ENCODE measurements around the gene NR4A2. TPM values are rescaled to one million over a fixed set of nuclear protein-coding genes. Genes with fewer than 3 reads are reported as not detected.

Gene NR4A2
- total and polyA plus RNA-seq, 2 donors (not counting 3 experiments of a cell fraction or from before 2014, with no cell fraction given) = 1.0 to 1.9 TPM

DNA sequence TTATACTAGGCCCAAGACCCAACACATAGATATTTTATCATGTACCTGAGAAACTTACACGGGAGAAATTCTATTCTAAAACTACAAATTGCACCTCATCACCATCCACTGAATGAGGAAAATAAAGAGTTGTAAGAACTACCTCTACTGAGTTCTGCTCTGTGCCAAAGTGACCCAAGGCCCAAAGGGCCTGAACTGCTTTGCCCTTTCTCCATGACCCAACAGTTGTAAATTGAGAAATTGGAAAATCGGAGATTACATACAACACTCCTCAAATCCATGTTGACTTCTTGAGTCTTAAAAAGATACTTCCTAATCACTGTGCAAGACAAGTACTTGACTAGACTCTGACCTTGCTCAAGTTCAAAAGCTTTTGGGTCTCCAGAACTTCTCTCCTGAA, 8.8 kb downstream of the NR4A2 start:
- BruUV-seq (replicated peaks) = no TSS peak
- dilution Hi-C loops (cut with MboI; ENCODE audit: extremely low pct_ligation_motif_present, low sequenced_read_pairs) = no loop called here
- intact Hi-C loops (cut with micrococcal nuclease) = loop anchor here (1.0 kb wide), 1 partner anchor 9 kb away; the partner anchor contains the start of gene NR4A2
- Histone ChIP-seq H3K27ac (ENCODE audit: insufficient read depth, low read depth, low read length) (no peak overlapping the region), H3K4me1 (ENCODE audit: control insufficient read depth, extremely low read depth, insufficient read depth, low read length) (peaks cover 12% of the 10 kb centered on the region), H2AFZ (ENCODE audit: low read depth, low read length) (no peak overlapping the region), H3K79me2 (ENCODE audit: control insufficient read depth, insufficient read depth, low read length) (no peaks in the 10 kb centered on the region), H3K36me3 (ENCODE audit: control insufficient read depth in 2 of 2, extremely low read depth in 1 of 2, insufficient read depth in 2 of 2, low read length in 2 of 2) (no peaks in the 10 kb centered on the region), H3K4me2 (ENCODE audit: insufficient read depth, low read length) (no peak overlapping the region), H3K9me1 (replicated peaks; ENCODE audit: control insufficient read depth, extremely low read depth, insufficient read depth, low read length) (no peaks in the 10 kb centered on the region), H3K4me3 (replicated peaks in 1 of 3; ENCODE audit: insufficient read depth in 1 of 3, low read depth in 1 of 3, low read length in 3 of 3) (no peak overlapping the region), H3K27me3 (ENCODE audit: control insufficient read depth in 2 of 2, insufficient read depth in 2 of 2, low read length in 2 of 2) (peaks cover 40 to 54% of the 10 kb centered on the region in 2 experiments), H3K9me3 (replicated peaks; ENCODE audit: control insufficient read depth, insufficient read depth, low read length) (no peaks in the 10 kb centered on the region), H3K9ac (replicated peaks; ENCODE audit: extremely low read depth, insufficient read depth, low read length) (no peak overlapping the region), H4K20me1 (replicated peaks; ENCODE audit: control insufficient read depth, extremely low read depth, insufficient read depth, low read length) (no peaks in the 10 kb centered on the region)
- CTCF ChIA-PET = no interaction called here
- TF ChIP-seq, protein P1, sequence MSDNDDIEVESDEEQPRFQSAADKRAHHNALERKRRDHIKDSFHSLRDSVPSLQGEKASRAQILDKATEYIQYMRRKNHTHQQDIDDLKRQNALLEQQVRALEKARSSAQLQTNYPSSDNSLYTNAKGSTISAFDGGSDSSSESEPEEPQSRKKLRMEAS (IDR thresholded peaks at IDR 0.05; ENCODE audit: insufficient read depth, insufficient read length) = no peak
- TF ChIP-seq MYC (IDR thresholded peaks at IDR 0.05; ENCODE audit: low read depth, low read length) (no peak), FOS (IDR thresholded peaks at IDR 0.05; ENCODE audit: borderline replicate concordance, insufficient read depth, low read length) (no peak), GATA2 (IDR thresholded peaks at IDR 0.05; ENCODE audit: insufficient read depth, insufficient read length, low read depth, low read length) (no peak), EZH2 (IDR thresholded peaks at IDR 0.05; ENCODE audit: borderline replicate concordance, low read depth, low read length, severe bottlenecking) (no peak), JUN (IDR thresholded peaks at IDR 0.05; ENCODE audit: borderline replicate concordance, insufficient read depth, insufficient read length, low read depth) (no peak)
- FAIRE-seq = no peak
- POLR2A ChIA-PET = no interaction called here
- no peak for DNase-seq (ENCODE audit: low read depth, low spot score)

DNA sequence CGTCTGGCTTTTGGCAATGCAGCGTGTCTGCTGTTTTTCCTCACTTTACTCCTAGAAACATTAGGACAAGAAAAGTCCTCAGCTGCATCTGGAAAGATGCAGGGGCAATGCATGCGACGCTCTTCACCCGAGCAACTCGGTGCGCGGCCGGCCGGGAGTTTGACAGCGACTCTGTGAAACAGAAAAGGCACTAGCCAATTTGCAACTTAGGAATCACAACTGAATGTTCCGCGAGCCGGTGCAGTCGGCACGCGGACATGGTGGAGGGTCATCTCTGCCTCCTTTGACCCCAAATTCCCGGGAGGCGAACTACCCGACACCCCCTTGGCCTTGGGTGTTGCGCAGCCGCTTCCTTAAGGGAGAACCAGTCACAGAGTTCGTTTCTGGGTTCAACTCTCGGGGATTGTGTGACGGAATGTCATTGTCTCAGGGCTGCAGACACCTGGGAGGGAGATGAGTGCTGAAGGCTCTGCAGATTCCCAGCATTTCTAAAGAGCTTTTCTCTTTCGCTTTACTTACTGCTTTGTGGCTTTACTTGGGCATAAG, 9.8 kb downstream of the NR4A2 start:
- H3K4me1 ChIP-seq (ENCODE audit: control insufficient read depth, extremely low read depth, insufficient read depth, low read length) = peaks cover 12% of the 10 kb centered on the region
- DNase-seq (ENCODE audit: low read depth, low spot score) (no peak), FAIRE-seq (no peak)
- TF ChIP-seq EZH2 (IDR thresholded peaks at IDR 0.05; ENCODE audit: borderline replicate concordance, low read depth, low read length, severe bottlenecking) = peak; percentile 55
- no peak for TF ChIP-seq JUN (IDR thresholded peaks at IDR 0.05; ENCODE audit: borderline replicate concordance, insufficient read depth, insufficient read length, low read depth)
- TF ChIP-seq MYC (IDR thresholded peaks at IDR 0.05; ENCODE audit: low read depth, low read length) = no peak
- no peak for TF ChIP-seq POLR2AphosphoS5 (IDR thresholded peaks at IDR 0.05; ENCODE audit: insufficient read depth, low read depth, low read length)
- TF ChIP-seq, protein P2, sequence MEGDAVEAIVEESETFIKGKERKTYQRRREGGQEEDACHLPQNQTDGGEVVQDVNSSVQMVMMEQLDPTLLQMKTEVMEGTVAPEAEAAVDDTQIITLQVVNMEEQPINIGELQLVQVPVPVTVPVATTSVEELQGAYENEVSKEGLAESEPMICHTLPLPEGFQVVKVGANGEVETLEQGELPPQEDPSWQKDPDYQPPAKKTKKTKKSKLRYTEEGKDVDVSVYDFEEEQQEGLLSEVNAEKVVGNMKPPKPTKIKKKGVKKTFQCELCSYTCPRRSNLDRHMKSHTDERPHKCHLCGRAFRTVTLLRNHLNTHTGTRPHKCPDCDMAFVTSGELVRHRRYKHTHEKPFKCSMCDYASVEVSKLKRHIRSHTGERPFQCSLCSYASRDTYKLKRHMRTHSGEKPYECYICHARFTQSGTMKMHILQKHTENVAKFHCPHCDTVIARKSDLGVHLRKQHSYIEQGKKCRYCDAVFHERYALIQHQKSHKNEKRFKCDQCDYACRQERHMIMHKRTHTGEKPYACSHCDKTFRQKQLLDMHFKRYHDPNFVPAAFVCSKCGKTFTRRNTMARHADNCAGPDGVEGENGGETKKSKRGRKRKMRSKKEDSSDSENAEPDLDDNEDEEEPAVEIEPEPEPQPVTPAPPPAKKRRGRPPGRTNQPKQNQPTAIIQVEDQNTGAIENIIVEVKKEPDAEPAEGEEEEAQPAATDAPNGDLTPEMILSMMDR (IDR thresholded peaks at IDR 0.05; ENCODE audit: extremely low read depth in 1 of 2, insufficient read depth in 1 of 2, low read depth in 1 of 2, low read length in 2 of 2) = no peak
- ChIA-PET POLR2A (no interaction called here), CTCF (no interaction called here)
- dilution Hi-C loops (cut with MboI; ENCODE audit: extremely low pct_ligation_motif_present, low sequenced_read_pairs) = no loop called here
- no TSS peak for BruUV-seq (replicated peaks)
- no peaks in the 10 kb centered on the region for H3K79me2 ChIP-seq (ENCODE audit: control insufficient read depth, insufficient read depth, low read length)
- H3K27ac ChIP-seq (ENCODE audit: insufficient read depth, low read depth, low read length) = no peak overlapping the region
- H4K20me1 ChIP-seq (replicated peaks; ENCODE audit: control insufficient read depth, extremely low read depth, insufficient read depth, low read length) = no peaks in the 10 kb centered on the region
- H2AFZ ChIP-seq (ENCODE audit: low read depth, low read length) = no peak overlapping the region
- intact Hi-C loops (cut with micrococcal nuclease) = no loop called here
- H3K9ac ChIP-seq (replicated peaks; ENCODE audit: extremely low read depth, insufficient read depth, low read length) = no peak overlapping the region
- peaks cover 45 to 54% of the 10 kb centered on the region in 2 experiments for H3K27me3 ChIP-seq (ENCODE audit: control insufficient read depth in 2 of 2, insufficient read depth in 2 of 2, low read length in 2 of 2)
- no peak overlapping the region for H3K4me3 ChIP-seq (replicated peaks in 1 of 3; ENCODE audit: insufficient read depth in 1 of 3, low read depth in 1 of 3, low read length in 3 of 3)
- no peaks in the 10 kb centered on the region for H3K36me3 ChIP-seq (ENCODE audit: control insufficient read depth in 2 of 2, extremely low read depth in 1 of 2, insufficient read depth in 2 of 2, low read length in 2 of 2)
- H3K4me2 ChIP-seq (ENCODE audit: insufficient read depth, low read length) = no peak overlapping the region
- H3K9me3 ChIP-seq (replicated peaks; ENCODE audit: control insufficient read depth, insufficient read depth, low read length) = no peaks in the 10 kb centered on the region
- no peaks in the 10 kb centered on the region for H3K9me1 ChIP-seq (replicated peaks; ENCODE audit: control insufficient read depth, extremely low read depth, insufficient read depth, low read length)

Measured in endothelial cell of umbilical vein (primary cell).